Measurements from ENCODE around the gene COPB2.

Gene COPB2

GRCh38 chr3:139332092-139332491, 57.4 kb downstream of the COPB2 start:
- no peak for TF ChIP-seq CTCF (conservative IDR thresholded peaks at IDR 0.05; ENCODE audit: control insufficient read depth, insufficient read depth, low read depth, low read length)
- no peak for DNase-seq (ENCODE audit: low read depth)
- H3K4me3 ChIP-seq (ENCODE audit: control insufficient read depth, low read depth, low read length) = no peak overlapping the region

GRCh38 chr3:139329364-139329850, 60.0 kb downstream of the COPB2 start:
- DNase-seq (ENCODE audit: low read depth) = peak; percentile 75
- peak; percentile 90 for TF ChIP-seq CTCF (conservative IDR thresholded peaks at IDR 0.05; ENCODE audit: control insufficient read depth, insufficient read depth, low read depth, low read length)
- no peak overlapping the region for H3K4me3 ChIP-seq (ENCODE audit: control insufficient read depth, low read depth, low read length)

GRCh38 chr3:139328356-139328755, 61.1 kb downstream of the COPB2 start:
- H3K4me3 ChIP-seq (ENCODE audit: control insufficient read depth, low read depth, low read length) = no peak overlapping the region
- TF ChIP-seq CTCF (conservative IDR thresholded peaks at IDR 0.05; ENCODE audit: control insufficient read depth, insufficient read depth, low read depth, low read length) = no peak
- DNase-seq (ENCODE audit: low read depth) = no peak

- no peak for TF ChIP-seq CTCF (conservative IDR thresholded peaks at IDR 0.05; ENCODE audit: control insufficient read depth, insufficient read depth, low read depth, low read length)
- no peak overlapping the region for H3K4me3 ChIP-seq (ENCODE audit: control insufficient read depth, low read depth, low read length)
- no peak for DNase-seq (ENCODE audit: low read depth)
Measured at GRCh38 chr3:139327861-139328260, 61.6 kb downstream of the COPB2 start.

GRCh38 chr3:139327231-139327630, 62.2 kb downstream of the COPB2 start:
- H3K4me3 ChIP-seq (ENCODE audit: control insufficient read depth, low read depth, low read length) = no peak overlapping the region
- no peak for TF ChIP-seq CTCF (conservative IDR thresholded peaks at IDR 0.05; ENCODE audit: control insufficient read depth, insufficient read depth, low read depth, low read length)
- DNase-seq (ENCODE audit: low read depth) = no peak

- no peak overlapping the region for H3K4me3 ChIP-seq (ENCODE audit: control insufficient read depth, low read depth, low read length)
- DNase-seq (ENCODE audit: low read depth) = no peak
- TF ChIP-seq CTCF (conservative IDR thresholded peaks at IDR 0.05; ENCODE audit: control insufficient read depth, insufficient read depth, low read depth, low read length) = no peak
Measured at GRCh38 chr3:139326707-139327106, 62.7 kb downstream of the COPB2 start.

- H3K4me3 ChIP-seq (ENCODE audit: control insufficient read depth, low read depth, low read length) = no peak overlapping the region
- no peak for TF ChIP-seq CTCF (conservative IDR thresholded peaks at IDR 0.05; ENCODE audit: control insufficient read depth, insufficient read depth, low read depth, low read length)
- no peak for DNase-seq (ENCODE audit: low read depth)
Measured at GRCh38 chr3:139326131-139326530, 63.3 kb downstream of the COPB2 start.
